Breast epithelium (tissue), 4 donors: ENCODE data around the gene CCND1. TPM values are rescaled to one million over a fixed set of nuclear protein-coding genes. Genes with fewer than 3 reads are reported as not detected.

ENCODE experiments used
- DNase-seq, 2 donors: peaks; one replicate each; pipeline ENCODE4 v3.0.0-alpha.2; 2019; ENCODE audit warnings: low spot score in 2 of 2
- H3K27ac ChIP-seq, 2 donors: fragments of 200-600 bp; sonication (generic) in 1 of 2; one replicate each; pipeline ENCODE4 v1.5.1; 2016 to 2019; ENCODE audit warnings: mild to moderate bottlenecking in 1 of 2
- H3K27me3 ChIP-seq, 2 donors: fragments of 200-600 bp; sonication (generic) in 1 of 2; one replicate each; pipeline versions ENCODE4 v1.5.1 to v1.6.0; 2017 to 2019; ENCODE audit warnings: control low read depth in 1 of 2, mild to moderate bottlenecking in 1 of 2
- H3K36me3 ChIP-seq: fragments of 200-600 bp; one replicate; pipeline ENCODE4 v1.5.1; 2019
- H3K4me1 ChIP-seq, 2 donors: fragments of 200-600 bp; sonication (generic); one replicate each; pipeline ENCODE4 v1.5.1; 2016 to 2019; ENCODE audit warnings: control low read depth in 1 of 2
- H3K4me3 ChIP-seq, 3 donors: fragments of 200-600 bp; sonication (generic); 1 replicate in 2 of 3; 2 replicates in 1 of 3; pipeline ENCODE4 v1.5.1; 2016 to 2019; ENCODE audit warnings: mild to moderate bottlenecking in 3 of 3, moderate library complexity in 2 of 3
- H3K9me3 ChIP-seq, 2 donors: fragments of 200-600 bp; sonication (generic) in 1 of 2; one replicate each; pipeline ENCODE4 v1.5.1; 2016 to 2019; ENCODE audit warnings: control low read depth in 1 of 2
- CTCF ChIP-seq, 3 donors: fragments of 450-650 bp; IDR thresholded peaks; one replicate each; pipeline ENCODE4 v1.5.1; 2016 to 2017; ENCODE audit warnings: antibody characterized with exemption in 3 of 3, mild to moderate bottlenecking in 3 of 3, moderate library complexity in 3 of 3
- POLR2A ChIP-seq: fragments of 450-650 bp; IDR thresholded peaks from one replicate; pipeline ENCODE4 v1.6.1; 2016; ENCODE audit warnings: antibody characterized with exemption, mild to moderate bottlenecking, moderate library complexity
- POLR2AphosphoS5 ChIP-seq, 3 donors: sonication (generic); formaldehyde crosslinking; IDR thresholded peaks; one replicate each; pipeline ENCODE4 v1.6.1; 2017; ENCODE audit warnings: antibody characterized with exemption in 3 of 3
- intact Hi-C: fragments of 100-400 bp; cut with DNase I; formaldehyde crosslinking; loops from one replicate; pipeline ENCODE4 v1.15.1; 2023; ENCODE audit warnings: low total_unique reads
- total RNA-seq, 3 donors: library from RNA; depleted of rRNA; stranded (reverse); fragments of >200 nt; gene quantifications; one replicate each; pipeline ENCODE4 v1.1.0, GENCODE V29; 2016

CCND1 gene
- 100 to 1,000 TPM in 1 of 3 donors, 10 to 100 TPM in 2; 42.3 to 199 (median 99.0) TPM for total RNA-seq

DNA sequence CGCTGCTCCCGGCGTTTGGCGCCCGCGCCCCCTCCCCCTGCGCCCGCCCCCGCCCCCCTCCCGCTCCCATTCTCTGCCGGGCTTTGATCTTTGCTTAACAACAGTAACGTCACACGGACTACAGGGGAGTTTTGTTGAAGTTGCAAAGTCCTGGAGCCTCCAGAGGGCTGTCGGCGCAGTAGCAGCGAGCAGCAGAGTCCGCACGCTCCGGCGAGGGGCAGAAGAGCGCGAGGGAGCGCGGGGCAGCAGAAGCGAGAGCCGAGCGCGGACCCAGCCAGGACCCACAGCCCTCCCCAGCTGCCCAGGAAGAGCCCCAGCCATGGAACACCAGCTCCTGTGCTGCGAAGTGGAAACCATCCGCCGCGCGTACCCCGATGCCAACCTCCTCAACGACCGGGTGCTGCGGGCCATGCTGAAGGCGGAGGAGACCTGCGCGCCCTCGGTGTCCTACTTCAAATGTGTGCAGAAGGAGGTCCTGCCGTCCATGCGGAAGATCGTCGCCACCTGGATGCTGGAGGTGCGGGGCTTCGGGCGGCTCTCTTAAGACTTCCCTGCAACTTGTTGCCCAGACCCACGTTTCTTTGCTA lies at the start of gene CCND1:
Gene CCND1 (plus strand): TSS at position 162 of the 587 bp plus-strand sequence. CDS start 158 bp downstream, at position 320.
- intact Hi-C loops, result loop anchor here (10.0 kb wide), 1 partner anchor 346 kb away; the partner anchor contains the start of gene MYEOV
- Histone ChIP-seq H3K9me3 (no peaks in the 10 kb centered on the region), H3K4me3 (peak within 1 kb of the TSS; percentile 79 to 89 (median 84)), H3K4me1 (peaks cover 16 to 45% of the 10 kb centered on the region in 2 donors), H3K27ac (peak within 1 kb of the TSS; percentile 86 to 88), H3K36me3 (no peaks in the 10 kb centered on the region), H3K27me3 (peaks cover 0 to 14% of the 10 kb centered on the region in 2 donors)
- peak; percentile 54 to 78 for DNase-seq
- TF ChIP-seq CTCF (IDR thresholded peaks at IDR 0.05) (peak in 1 of 3 donors; percentile 16), POLR2A (no peak), POLR2AphosphoS5 (IDR thresholded peaks at IDR 0.05) (peak in 1 of 3 donors; percentile 70)

DNA sequence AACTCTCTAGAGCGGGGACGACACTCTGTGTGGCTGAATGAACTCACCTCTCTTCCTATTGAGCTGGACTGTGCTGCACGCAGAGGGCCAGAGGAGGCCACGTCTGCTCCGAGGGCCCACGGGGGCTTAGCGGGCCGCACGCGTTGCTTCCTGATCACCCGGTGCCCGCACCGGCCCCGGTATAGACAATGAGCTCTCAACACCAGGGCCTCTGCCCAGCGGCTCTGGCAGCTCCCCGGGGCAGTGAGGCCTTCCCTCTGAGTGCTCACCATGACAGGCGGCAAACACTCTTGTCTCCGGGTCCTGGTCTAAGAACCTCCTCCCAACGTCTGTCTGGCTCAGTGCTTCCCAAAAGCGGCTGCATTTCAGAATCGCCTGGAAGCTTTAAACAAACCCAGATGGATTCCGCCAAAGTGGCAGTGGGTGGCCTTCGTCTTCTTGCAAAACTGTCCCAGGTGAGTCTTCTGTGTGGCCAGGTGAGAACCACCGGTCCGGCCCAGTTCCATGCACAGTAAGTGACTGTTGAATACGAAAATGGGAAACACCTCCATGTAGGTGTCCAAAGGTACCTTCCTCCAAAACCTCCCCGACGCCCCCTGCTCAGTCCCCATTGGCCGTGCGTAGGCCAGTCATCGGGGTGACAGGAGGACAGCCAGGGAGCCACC lies 47.8 kb upstream of the CCND1 start:
- H3K9me3 ChIP-seq, result no peaks in the 10 kb centered on the region
- H3K4me3 ChIP-seq, result no peak overlapping the region
- H3K27me3 ChIP-seq, result no peaks in the 10 kb centered on the region
- H3K27ac ChIP-seq, result no peak overlapping the region
- TF ChIP-seq POLR2A (no peak), POLR2AphosphoS5 (IDR thresholded peaks at IDR 0.05) (no peak), CTCF (IDR thresholded peaks at IDR 0.05) (no peak)
- H3K4me1 ChIP-seq, result no peaks in the 10 kb centered on the region
- H3K36me3 ChIP-seq, result no peaks in the 10 kb centered on the region
- intact Hi-C loops, result no loop called here
- DNase-seq, result no peak

DNA sequence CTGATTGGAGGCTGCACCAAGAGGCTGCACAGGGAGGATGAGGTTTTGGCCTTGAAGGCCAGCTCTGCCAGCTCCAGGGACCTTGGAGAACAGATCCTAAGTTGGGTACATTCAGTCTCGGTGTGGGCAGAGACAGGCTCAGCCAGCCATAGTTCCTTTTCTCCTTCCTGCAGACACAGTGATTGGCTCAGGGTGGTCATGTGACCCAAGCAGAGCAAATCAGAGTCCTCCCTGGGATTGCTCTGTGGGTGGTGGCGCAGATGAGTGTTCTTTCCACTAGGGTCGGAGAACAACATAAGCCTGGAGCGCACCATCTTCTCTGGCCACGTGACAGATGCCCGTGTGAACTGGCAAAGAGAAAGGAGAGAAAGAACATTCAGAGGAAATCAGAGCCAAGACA lies 47.1 kb upstream of the CCND1 start:
- no peak overlapping the region for H3K4me3 ChIP-seq
- no peaks in the 10 kb centered on the region for H3K4me1 ChIP-seq
- H3K27me3 ChIP-seq, result no peaks in the 10 kb centered on the region
- no peak for TF ChIP-seq POLR2A
- no peak for TF ChIP-seq CTCF (IDR thresholded peaks at IDR 0.05)
- TF ChIP-seq POLR2AphosphoS5 (IDR thresholded peaks at IDR 0.05), result no peak
- no peaks in the 10 kb centered on the region for H3K36me3 ChIP-seq
- H3K27ac ChIP-seq, result no peak overlapping the region
- no peaks in the 10 kb centered on the region for H3K9me3 ChIP-seq
- no peak for DNase-seq
- intact Hi-C loops, result no loop called here

DNA sequence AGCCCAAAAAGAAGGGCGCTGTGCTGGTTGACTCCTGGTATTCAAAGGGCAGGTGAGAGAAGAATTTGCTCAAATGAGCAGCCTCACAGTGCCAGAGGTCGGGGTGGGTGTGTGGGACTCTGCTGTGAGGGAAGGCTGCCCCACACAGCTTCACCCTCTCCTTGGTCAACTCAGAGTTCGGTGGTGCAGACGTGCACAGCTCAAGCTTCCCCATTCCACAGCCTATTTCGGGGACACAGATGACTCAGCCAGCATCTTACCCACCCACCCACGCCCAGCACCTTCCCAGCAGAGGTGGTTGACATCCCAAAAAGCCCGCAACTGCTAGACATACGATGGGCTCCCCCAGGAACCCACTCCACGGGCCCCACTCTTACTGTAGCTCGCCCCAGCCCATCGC lies 46.5 kb upstream of the CCND1 start:
- H3K36me3 ChIP-seq, result no peaks in the 10 kb centered on the region
- no peak overlapping the region for H3K27ac ChIP-seq
- no peaks in the 10 kb centered on the region for H3K9me3 ChIP-seq
- H3K4me3 ChIP-seq, result no peak overlapping the region
- TF ChIP-seq POLR2AphosphoS5 (IDR thresholded peaks at IDR 0.05) (no peak), CTCF (IDR thresholded peaks at IDR 0.05) (no peak), POLR2A (no peak)
- H3K27me3 ChIP-seq, result no peaks in the 10 kb centered on the region
- H3K4me1 ChIP-seq, result no peaks in the 10 kb centered on the region
- intact Hi-C loops, result no loop called here
- DNase-seq, result no peak
